HCT116 (cell line): Measurements from ENCODE around the gene RBBP8. TPM values are rescaled to one million over a fixed set of nuclear protein-coding genes. Genes with fewer than 3 reads are reported as not detected.

Experiments
- ATAC-seq: fragments of 200-7000 bp; cut with Tn5 transposase; 2 replicates; pipeline ENCODE4 v1.9.1; 2020; ENCODE audit warnings: mild to moderate bottlenecking, moderate library complexity
- BruUV-seq: library from RNA; stranded (reverse); fragments of 400-500 nt; replicated peaks from 2 replicates; lab custom pipeline; 2021; lab: Mats Ljungman, UMichigan
- CTCF ChIA-PET: fragments of 300-600 bp; sonication (Branson Sonifier 250); formaldehyde crosslinking; loops from one replicate; lab custom pipeline; 2021; ENCODE audit warnings: antibody characterized with exemption; lab: Charles Lee
- POLR2A ChIA-PET: fragments of 300-600, 350-600 bp; sonication (Branson Sonifier 250); formaldehyde crosslinking; loops from one replicate; lab custom pipeline; 2021; ENCODE audit warnings: antibody characterized with exemption; lab: Charles Lee
- RAD21 ChIA-PET, 2 experiments: fragments of 300-600 bp; sonication (Branson Sonifier 250); formaldehyde crosslinking; loops; one replicate each; lab custom pipeline; 2023; ENCODE audit warnings: low total read pairs in 2 of 2; ENCODE audit not compliant: uncharacterized antibody in 2 of 2, unreplicated experiment in 2 of 2, low non-redundant PET in 1 of 2; lab: Charles Lee
- DNase-seq: peaks from one replicate; pipeline ENCODE4 v3.0.0-alpha.2; 2010; ENCODE audit warnings: low read depth, low spot score
- H2AFZ ChIP-seq: fragments of 200-600 bp; shearing (Covaris generic), sonication (generic); 2 replicates; pipeline ENCODE4 v1.6.1; 2017; ENCODE audit warnings: low read depth, mixed run types, mixed read lengths, antibody characterized with exemption, low read length; ENCODE audit not compliant: poor library complexity, severe bottlenecking
- H3K27ac ChIP-seq: 2 replicates; pipeline ENCODE4 v1.5.1; 2012; ENCODE audit warnings: low read depth, low read length
- H3K27me3 ChIP-seq: fragments of 200-600 bp; sonication (generic); 2 replicates; pipeline ENCODE4 v1.6.1; 2016; ENCODE audit warnings: mixed run types, low read length, mixed read lengths; ENCODE audit not compliant: insufficient read depth
- H3K36me3 ChIP-seq, 2 experiments: fragments of 200-500 bp in 1 of 2; fragments of 200-600 bp in 1 of 2; sonication (Bioruptor generic) in 1 of 2; sonication (generic) in 1 of 2; 2 replicates each; pipeline versions ENCODE4 v1.5.1 to v1.6.1; 2014 to 2016; ENCODE audit warnings: low read length in 2 of 2, inconsistent platforms in 1 of 2, mixed read lengths in 1 of 2, mixed run types in 1 of 2; ENCODE audit not compliant: insufficient read depth in 2 of 2, control insufficient read depth in 1 of 2
- H3K4me1 ChIP-seq, 2 experiments: fragments of 200-600 bp in 1 of 2; sonication (generic) in 1 of 2; 2 replicates each; pipeline versions ENCODE4 v1.5.1 to v1.6.1; 2012 to 2017; ENCODE audit warnings: low read length in 2 of 2, inconsistent platforms in 1 of 2, mild to moderate bottlenecking in 1 of 2, mixed read lengths in 1 of 2, mixed run types in 1 of 2, moderate library complexity in 1 of 2; ENCODE audit not compliant: insufficient read depth in 2 of 2, control insufficient read depth in 1 of 2
- H3K4me2 ChIP-seq: fragments of 200-600 bp; sonication (generic); 2 replicates; pipeline ENCODE4 v1.6.1; 2017; ENCODE audit warnings: mixed run types, low read length, mixed read lengths
- H3K4me3 ChIP-seq, 2 experiments: fragments of 200-600 bp in 1 of 2; sonication (generic) in 1 of 2; replicated peaks in 1 of 2; 2 replicates each; pipeline ENCODE4 v1.5.1; 2011 to 2016; ENCODE audit warnings: low read length in 2 of 2, control low read depth in 1 of 2, low read depth in 1 of 2, mild to moderate bottlenecking in 1 of 2, mixed read lengths in 1 of 2, mixed run types in 1 of 2
- H3K79me2 ChIP-seq: fragments of 200-600 bp; sonication (generic); 2 replicates; pipeline ENCODE4 v1.6.1; 2017; ENCODE audit warnings: mild to moderate bottlenecking, mixed run types, low read length, moderate library complexity, mixed read lengths; ENCODE audit not compliant: insufficient read depth
- H3K9ac ChIP-seq: fragments of 200-600 bp; sonication (generic); 2 replicates; pipeline ENCODE4 v1.6.1; 2016; ENCODE audit warnings: low read length, mixed read lengths
- H3K9me2 ChIP-seq: fragments of 200-600 bp; sonication (generic), shearing (Covaris generic); 2 replicates; pipeline ENCODE4 v1.6.1; 2017; ENCODE audit warnings: mixed run types, mild to moderate bottlenecking, moderate library complexity; ENCODE audit not compliant: insufficient read depth
- H3K9me3 ChIP-seq, 2 experiments: fragments of 200-500 bp in 1 of 2; fragments of 200-600 bp in 1 of 2; sonication (Bioruptor generic) in 1 of 2; sonication (generic) in 1 of 2; 2 replicates each; pipeline ENCODE4 v1.6.1; 2014 to 2017; ENCODE audit warnings: low read length in 2 of 2, mixed read lengths in 2 of 2, inconsistent platforms in 1 of 2, low read depth in 1 of 2, mild to moderate bottlenecking in 1 of 2, mixed run types in 1 of 2, moderate library complexity in 1 of 2; ENCODE audit not compliant: control insufficient read depth in 1 of 2, insufficient read depth in 1 of 2
- H4K20me1 ChIP-seq: fragments of 200-600 bp; sonication (generic), shearing (Covaris generic); 2 replicates; pipeline ENCODE4 v1.6.1; 2017; ENCODE audit warnings: mixed run types, mild to moderate bottlenecking, moderate library complexity; ENCODE audit not compliant: insufficient read depth
- ATF3 ChIP-seq: IDR thresholded peaks from 2 replicates; pipeline ENCODE4 v1.6.1; 2012
- CBX3 ChIP-seq: IDR thresholded peaks from 2 replicates; pipeline ENCODE4 v1.6.1; 2012; ENCODE audit warnings: low read depth
- CEBPB ChIP-seq: IDR thresholded peaks from 2 replicates; pipeline ENCODE4 v1.6.1; 2012; ENCODE audit warnings: low read depth
- CTCF ChIP-seq, 3 experiments: fragments of 200-600 bp in 1 of 3; sonication (generic) in 1 of 3; IDR thresholded peaks in 2 of 3; conservative IDR thresholded peaks in 1 of 3; 2 replicates each; pipeline ENCODE4 v1.5.1; 2012 to 2017; ENCODE audit warnings: low read depth in 2 of 3, low read length in 2 of 3, antibody characterized with exemption in 1 of 3, borderline replicate concordance in 1 of 3, control low read depth in 1 of 3, mild to moderate bottlenecking in 1 of 3, mixed read lengths in 1 of 3, mixed run types in 1 of 3, moderate library complexity in 1 of 3; ENCODE audit not compliant: insufficient read depth in 1 of 3
- EGR1 ChIP-seq: IDR thresholded peaks from 2 replicates; pipeline ENCODE4 v1.6.1; 2012; ENCODE audit warnings: low read depth
- ELF1 ChIP-seq: IDR thresholded peaks from 2 replicates; pipeline ENCODE4 v1.6.1; 2012; ENCODE audit warnings: low read depth, borderline replicate concordance
- EZH2 ChIP-seq: fragments of 200-600 bp; sonication (generic); IDR thresholded peaks from 2 replicates; pipeline ENCODE4 v1.6.1; 2017; ENCODE audit warnings: antibody characterized with exemption, mixed run types
- EZH2phosphoT487 ChIP-seq: fragments of 200-600 bp; IDR thresholded peaks from 2 replicates; pipeline ENCODE4 v1.6.1; 2018; ENCODE audit warnings: antibody characterized with exemption, borderline replicate concordance
- FOSL1 ChIP-seq: IDR thresholded peaks from 2 replicates; pipeline ENCODE4 v1.6.1; 2012; ENCODE audit warnings: low read depth
- JUND ChIP-seq: IDR thresholded peaks from 2 replicates; pipeline ENCODE4 v1.6.1; 2012
- POLR2A ChIP-seq: IDR thresholded peaks from 2 replicates; pipeline ENCODE4 v1.7.0; 2011; ENCODE audit warnings: borderline replicate concordance; ENCODE audit not compliant: insufficient read depth, insufficient read length; ENCODE audit errors: extremely low read depth
- POLR2AphosphoS5 ChIP-seq: IDR thresholded peaks from 2 replicates; pipeline ENCODE4 v1.6.1; 2011; ENCODE audit warnings: mild to moderate bottlenecking, low read depth, low read length, moderate library complexity
- RAD21 ChIP-seq: IDR thresholded peaks from 2 replicates; pipeline ENCODE4 v1.6.1; 2012; ENCODE audit warnings: low read depth, mild to moderate bottlenecking
- REST ChIP-seq: IDR thresholded peaks from 2 replicates; pipeline ENCODE4 v1.6.1; 2012; ENCODE audit warnings: low read depth
- SIN3A ChIP-seq: IDR thresholded peaks from 2 replicates; pipeline ENCODE4 v1.6.1; 2012; ENCODE audit warnings: low read depth
- SP1 ChIP-seq: IDR thresholded peaks from 2 replicates; pipeline ENCODE4 v1.6.1; 2012; ENCODE audit warnings: low read depth
- SRF ChIP-seq: IDR thresholded peaks from 2 replicates; pipeline ENCODE4 v1.6.1; 2012; ENCODE audit warnings: low read depth
- ZFX ChIP-seq: fragments of 450-650 bp; IDR thresholded peaks from 2 replicates; pipeline ENCODE4 v1.6.1; 2017
- intact Hi-C: fragments of 100-400 bp; cut with micrococcal nuclease; formaldehyde crosslinking; loops from 2 replicates; pipeline ENCODE4 v1.10.0; 2022
- total RNA-seq: library from RNA; stranded (reverse); gene quantifications from one replicate; pipeline ENCODE4 v1.2.1, GENCODE V29; 2021; ENCODE audit not compliant: unreplicated experiment

RBBP8 gene
- total RNA-seq, 1 experiment from 2014 or later: 66.6 TPM

GRCh38 chr18:22951823-22952222 lies 18.7 kb downstream of the RBBP8 start:
- BruUV-seq: no TSS peak
- peaks cover 23 to 30% of the 10 kb centered on the region in 2 experiments; a peak in 3 of 4 replicates for H3K36me3 ChIP-seq
- H3K79me2 ChIP-seq: 0 out of 2 replicates have a peak, but pooled peaks cover 12% of the 10 kb centered on the region
- H3K4me2 ChIP-seq: no peak overlapping the region
- CTCF ChIA-PET: no interaction called here
- no peak overlapping the region for H2AFZ ChIP-seq
- no peaks in the 10 kb centered on the region for H3K9me2 ChIP-seq
- H3K4me1 ChIP-seq: no peaks in the 10 kb centered on the region
- H3K27me3 ChIP-seq: no peaks in the 10 kb centered on the region
- H3K9ac ChIP-seq: no peak overlapping the region
- H3K27ac ChIP-seq: no peak overlapping the region
- RAD21 ChIA-PET: no interaction called here
- H3K4me3 ChIP-seq: no peak overlapping the region
- ATAC-seq: no peak
- TF ChIP-seq CEBPB (no peak), ZFX (no peak), CBX3 (no peak), SRF (no peak), SIN3A (no peak), EGR1 (no peak), POLR2A (no peak), POLR2AphosphoS5 (no peak), EZH2phosphoT487 (no peak), JUND (no peak)
- TF ChIP-seq, all 23 proteins: peak for 0
- intact Hi-C loops: no loop called here
- DNase-seq: no peak
- H4K20me1 ChIP-seq: no peaks in the 10 kb centered on the region
- POLR2A ChIA-PET: no interaction called here
- no peaks in the 10 kb centered on the region for H3K9me3 ChIP-seq

- H3K79me2 ChIP-seq: peaks cover 13% of the 10 kb centered on the region; the same call in 1 of the 2 replicates
- BruUV-seq: no TSS peak
- no peak overlapping the region for H3K9ac ChIP-seq
- intact Hi-C loops: no loop called here
- ChIA-PET RAD21 (no interaction called here), POLR2A (no interaction called here), CTCF (no interaction called here)
- no peak overlapping the region for H2AFZ ChIP-seq
- no peak overlapping the region for H3K4me3 ChIP-seq
- H4K20me1 ChIP-seq: no peaks in the 10 kb centered on the region
- no peak for DNase-seq
- H3K9me2 ChIP-seq: no peaks in the 10 kb centered on the region
- no peak for ATAC-seq
- H3K4me2 ChIP-seq: no peak overlapping the region
- no peaks in the 10 kb centered on the region for H3K4me1 ChIP-seq
- H3K27ac ChIP-seq: no peak overlapping the region
- no peaks in the 10 kb centered on the region for H3K9me3 ChIP-seq
- H3K27me3 ChIP-seq: no peaks in the 10 kb centered on the region
- peaks cover 20 to 32% of the 10 kb centered on the region in 2 experiments; a peak in 3 of 4 replicates for H3K36me3 ChIP-seq
- TF ChIP-seq POLR2A: no peak
- no peak for TF ChIP-seq ATF3
- no peak for TF ChIP-seq EZH2phosphoT487
- TF ChIP-seq ELF1: no peak
- no peak for TF ChIP-seq FOSL1
- no peak for TF ChIP-seq SP1
- TF ChIP-seq REST: no peak
- TF ChIP-seq SRF: no peak
- TF ChIP-seq EZH2: no peak
- no peak for TF ChIP-seq RAD21
- TF ChIP-seq SIN3A: no peak
- TF ChIP-seq POLR2AphosphoS5: no peak
- TF ChIP-seq CTCF (IDR thresholded peaks at IDR 0.05 in 2 of 3, conservative IDR thresholded peaks at IDR 0.05 in 1 of 3; ENCODE audit: borderline replicate concordance in 1 of 3, insufficient read depth in 1 of 3, low read depth in 2 of 3, low read length in 2 of 3): no peak
These were observed 19.4 kb downstream of the RBBP8 start for GRCh38 chr18:22952525-22952924.
